Natural killer cell (primary cell): Measurements from ENCODE around the gene CFAP206. TPM values are rescaled to one million over a fixed set of nuclear protein-coding genes. Genes with fewer than 3 reads are reported as not detected.

Experiments
- ATAC-seq, 3 donors: fragments of 150-1000 bp in 2 of 3; fragments of 200-7000 bp in 1 of 3; cut with Tn5 transposase; 1 replicate in 1 of 3; 2 replicates in 2 of 3; pipeline ENCODE4 v1.10.0; 2021; ENCODE audit warnings: mild to moderate bottlenecking in 2 of 3, moderate library complexity in 2 of 3
- DNase-seq, 2 donors: peaks; one replicate each; pipeline versions ENCODE4 v3.0.0 to v3.0.0-alpha.2; 2013 to 2021; ENCODE audit warnings: mixed read lengths in 1 of 2
- H3K27ac ChIP-seq: one replicate; pipeline ENCODE4 v1.5.1; 2013; ENCODE audit warnings: mild to moderate bottlenecking, low read length
- H3K27me3 ChIP-seq: one replicate; pipeline ENCODE4 v1.6.1; 2013; ENCODE audit warnings: low read length; ENCODE audit not compliant: control insufficient read depth, insufficient read depth
- H3K36me3 ChIP-seq: one replicate; pipeline ENCODE4 v1.6.1; 2013; ENCODE audit warnings: low read length; ENCODE audit not compliant: control insufficient read depth, insufficient read depth
- H3K4me1 ChIP-seq: one replicate; pipeline ENCODE4 v1.6.1; 2013; ENCODE audit warnings: low read length; ENCODE audit not compliant: control insufficient read depth, insufficient read depth
- H3K4me3 ChIP-seq: one replicate; pipeline ENCODE4 v1.5.1; 2013; ENCODE audit warnings: low read length
- H3K9me3 ChIP-seq: one replicate; pipeline ENCODE4 v1.6.1; 2013; ENCODE audit warnings: low read length; ENCODE audit not compliant: control insufficient read depth, insufficient read depth
- H3K27ac Mint-ChIP-seq, 2 donors: one replicate each; pipeline ENCODE4 v1.8.0; 2022; ENCODE audit warnings: mild to moderate bottlenecking in 2 of 2, mixed read lengths in 2 of 2, moderate library complexity in 1 of 2
- H3K27me3 Mint-ChIP-seq, 2 donors: one replicate each; pipeline ENCODE4 v1.8.0; 2022; ENCODE audit warnings: low read depth in 2 of 2, mixed read lengths in 2 of 2
- H3K36me3 Mint-ChIP-seq: one replicate; pipeline ENCODE4 v1.8.0; 2022; ENCODE audit warnings: mixed read lengths
- H3K4me1 Mint-ChIP-seq, 2 donors: one replicate each; pipeline ENCODE4 v1.8.0; 2022; ENCODE audit warnings: mixed read lengths in 2 of 2
- H3K4me3 Mint-ChIP-seq: one replicate; pipeline ENCODE4 v1.8.0; 2022; ENCODE audit warnings: mild to moderate bottlenecking, moderate library complexity, mixed read lengths
- H3K9me3 Mint-ChIP-seq, 2 donors: one replicate each; pipeline ENCODE4 v1.8.0; 2022; ENCODE audit warnings: mixed read lengths in 2 of 2
- CTCF ChIP-seq: fragments of 200-600 bp; IDR thresholded peaks from one replicate; pipeline ENCODE4 v1.8.0; 2022; ENCODE audit warnings: antibody characterized with exemption
- WGBS: methylation state at CpG from one replicate; pipeline ENCODE4 v1.1.7; 2013; ENCODE audit warnings: missing lambda C conversion rate; ENCODE audit not compliant: insufficient coverage; 5-methylcytosine and 5-hydroxymethylcytosine counted together
- intact Hi-C: fragments of 100-400 bp; cut with micrococcal nuclease; formaldehyde crosslinking; loops from one replicate; pipeline ENCODE4 v1.14.2; 2022
- total RNA-seq, 4 donors: library from RNA; stranded (reverse); fragments of 120-200 nt in 1 of 4; gene quantifications; one replicate each; pipeline versions ENCODE4 v1.2.3 to v1.2.4, GENCODE V29; 2013 to 2022

The CFAP206 gene
- total RNA-seq, 3 donors from 2014 or later (not counting 1 experiment from before 2014, with no cell fraction given) = not detected

GRCh38 chr6:87472525-87473418, 65.0 kb downstream of the CFAP206 start, which contains the start of gene SLC35A1:
TSS of gene SLC35A1 (plus strand) at chr6:87472974. CDS start at chr6:87473004, 30 bp downstream.
- Histone ChIP-seq H3K27me3 (peaks cover 3% of the 10 kb centered on the region), H3K27ac (peak within 1 kb of the TSS; percentile 93), H3K36me3 (no peaks in the 10 kb centered on the region), H3K4me3 (peak within 1 kb of the TSS; percentile 88), H3K4me1 (peaks cover 8% of the 10 kb centered on the region), H3K9me3 (no peaks in the 10 kb centered on the region)
- Mint-ChIP-seq H3K9me3 (no peaks in the 10 kb centered on the region), H3K36me3 (no peaks in the 10 kb centered on the region), H3K4me1 (peaks cover 9 to 16% of the 10 kb centered on the region in 2 donors), H3K4me3 (peak within 1 kb of the TSS; percentile 98), H3K27ac (peak within 1 kb of the TSS; percentile 95 to 99), H3K27me3 (peaks cover 10% of the 10 kb centered on the region in 2 donors)
- ATAC-seq (peak; percentile 91 to 98 (median 94)), DNase-seq (peak; percentile 82 to 88)
- WGBS = under 1% methylated on average over 70 of the region's 70 CpGs
- TF ChIP-seq CTCF = no peak
- intact Hi-C loops = loop anchor here (1.0 to 5.0 kb wide), 6 partner anchors 65 to 318 kb away; partner anchors contain the start of genes AKIRIN2, CFAP206, ORC3 and SMIM8

GRCh38 chr6:87473419-87473903, 65.7 kb downstream of the CFAP206 start:
- peak overlapping the region; percentile 95 to 99 for H3K27ac Mint-ChIP-seq
- Histone ChIP-seq H3K27me3 (no peaks in the 10 kb centered on the region), H3K27ac (peak overlapping the region; percentile 93), H3K36me3 (no peaks in the 10 kb centered on the region), H3K4me3 (peak overlapping the region; percentile 88), H3K9me3 (no peaks in the 10 kb centered on the region), H3K4me1 (peaks cover 8% of the 10 kb centered on the region)
- no peak for TF ChIP-seq CTCF
- DNase-seq (peak in 1 of 2 donors; percentile 75), ATAC-seq (peak in 2 of 3 donors; percentile 63 to 77)
- intact Hi-C loops = loop anchor here (2.0 to 5.0 kb wide), 3 partner anchors 66 to 319 kb away; partner anchors contain the start of genes CFAP206, ORC3 and ZNF292
- H3K9me3 Mint-ChIP-seq = no peaks in the 10 kb centered on the region
- H3K36me3 Mint-ChIP-seq = no peaks in the 10 kb centered on the region
- H3K4me3 Mint-ChIP-seq = peak overlapping the region; percentile 98
- WGBS = 2% methylated on average over 15 of the region's 15 CpGs
- H3K27me3 Mint-ChIP-seq = peaks cover 3 to 7% of the 10 kb centered on the region in 2 donors
- peaks cover 9 to 16% of the 10 kb centered on the region in 2 donors for H3K4me1 Mint-ChIP-seq

DNA sequence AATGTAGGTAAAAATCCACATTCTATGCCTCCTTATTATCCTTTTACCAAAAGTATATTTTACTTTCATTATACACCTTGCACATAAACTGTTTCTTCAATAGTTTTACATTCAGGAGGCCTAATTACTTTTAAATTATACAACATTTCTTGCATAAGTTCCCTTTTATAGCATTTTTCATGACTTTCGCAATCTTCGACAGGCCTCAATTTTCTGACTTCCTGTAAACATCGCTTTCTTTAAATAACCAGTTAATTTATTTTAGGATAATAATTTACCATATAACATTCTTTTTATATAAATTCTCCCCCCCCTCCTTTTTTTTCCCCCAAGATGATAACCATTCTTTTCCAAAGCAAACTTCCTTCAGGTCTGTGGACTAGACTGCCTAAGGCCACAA, 74.2 kb downstream of the CFAP206 start:
- Mint-ChIP-seq H3K4me1 (peaks cover 6 to 11% of the 10 kb centered on the region in 2 donors), H3K27me3 (no peaks in the 10 kb centered on the region), H3K36me3 (no peaks in the 10 kb centered on the region), H3K27ac (no peak overlapping the region), H3K4me3 (no peak overlapping the region), H3K9me3 (no peaks in the 10 kb centered on the region)
- TF ChIP-seq CTCF = no peak
- Histone ChIP-seq H3K27me3 (no peaks in the 10 kb centered on the region), H3K9me3 (no peaks in the 10 kb centered on the region), H3K4me1 (peaks cover 3% of the 10 kb centered on the region), H3K27ac (no peak overlapping the region), H3K4me3 (no peak overlapping the region), H3K36me3 (peaks cover 4% of the 10 kb centered on the region)
- WGBS = 100% methylated on average over 1 of the region's 3 CpGs
- no peak for ATAC-seq
- no peak for DNase-seq
- intact Hi-C loops = no loop called here
